Stimulated activated CD8-positive, alpha-beta memory T cell treated with anti-CD3 and anti-CD28 coated beads, Interleukin-2, amount 100 ng/mL, for 1 hour (primary cell): ENCODE measurements around the gene WIF1.

Experiments used
- DNase-seq, 2 donors: peaks; one replicate each; pipeline ENCODE4 v3.0.0-alpha.2; 2020; ENCODE audit warnings: low read depth in 2 of 2

WIF1 gene

GRCh38 chr12:65122703-65123102, 1.6 kb upstream of the WIF1 start:
- no peak for DNase-seq

- no peak for DNase-seq
Observed at GRCh38 chr12:65121956-65122469, 908 bp upstream of the WIF1 start.

GRCh38 chr12:65119063-65119462, 2.0 kb downstream of the WIF1 start:
- no peak for DNase-seq

- DNase-seq = no peak
Observed at GRCh38 chr12:65113621-65114035, 7.5 kb downstream of the WIF1 start.

GRCh38 chr12:65106948-65107347, 14.2 kb downstream of the WIF1 start:
- no peak for DNase-seq

GRCh38 chr12:65100140-65100539, 21.0 kb downstream of the WIF1 start:
- no peak for DNase-seq

- no peak for DNase-seq
Observed at GRCh38 chr12:65099182-65099581, 21.9 kb downstream of the WIF1 start.

GRCh38 chr12:65098364-65098763, 22.7 kb downstream of the WIF1 start:
- no peak for DNase-seq

GRCh38 chr12:65094722-65095121, 26.4 kb downstream of the WIF1 start:
- no peak for DNase-seq

GRCh38 chr12:65093606-65094005, 27.5 kb downstream of the WIF1 start:
- no peak for DNase-seq

GRCh38 chr12:65090461-65090860, 30.6 kb downstream of the WIF1 start:
- no peak for DNase-seq

GRCh38 chr12:65086236-65086635, 34.9 kb downstream of the WIF1 start:
- DNase-seq = no peak

GRCh38 chr12:65084579-65084978, 36.5 kb downstream of the WIF1 start:
- no peak for DNase-seq

- DNase-seq = no peak
Observed at GRCh38 chr12:65083581-65083980, 37.5 kb downstream of the WIF1 start.

- DNase-seq = no peak
Observed at GRCh38 chr12:65082406-65082805, 38.7 kb downstream of the WIF1 start.

- no peak for DNase-seq
Observed at GRCh38 chr12:65081496-65081895, 39.6 kb downstream of the WIF1 start.

- DNase-seq = no peak
Observed at GRCh38 chr12:65074932-65075331, 46.2 kb downstream of the WIF1 start.

GRCh38 chr12:65069336-65069735, 51.8 kb downstream of the WIF1 start:
- no peak for DNase-seq

- DNase-seq = no peak
Observed at GRCh38 chr12:65067383-65067782, 53.7 kb downstream of the WIF1 start.

- DNase-seq = no peak
Observed at GRCh38 chr12:65055859-65056258, 65.2 kb downstream of the WIF1 start.

GRCh38 chr12:65051218-65051617, 69.9 kb downstream of the WIF1 start:
- DNase-seq = no peak

GRCh38 chr12:65045269-65045668, 75.8 kb downstream of the WIF1 start:
- no peak for DNase-seq

GRCh38 chr12:65039301-65039700, 81.8 kb downstream of the WIF1 start:
- no peak for DNase-seq

- DNase-seq = no peak
Observed at GRCh38 chr12:65025136-65025535, 96.0 kb downstream of the WIF1 start.

- DNase-seq = no peak
Observed at GRCh38 chr12:65023485-65023884, 97.6 kb downstream of the WIF1 start.
